Measurements from ENCODE around the gene LPXN. TPM values are rescaled to one million over a fixed set of nuclear protein-coding genes. Genes with fewer than 3 reads are reported as not detected.

Gene LPXN
- total and polyA plus RNA-seq, 2 experiments from 2014 or later = 2.3 to 3.2 TPM

DNA sequence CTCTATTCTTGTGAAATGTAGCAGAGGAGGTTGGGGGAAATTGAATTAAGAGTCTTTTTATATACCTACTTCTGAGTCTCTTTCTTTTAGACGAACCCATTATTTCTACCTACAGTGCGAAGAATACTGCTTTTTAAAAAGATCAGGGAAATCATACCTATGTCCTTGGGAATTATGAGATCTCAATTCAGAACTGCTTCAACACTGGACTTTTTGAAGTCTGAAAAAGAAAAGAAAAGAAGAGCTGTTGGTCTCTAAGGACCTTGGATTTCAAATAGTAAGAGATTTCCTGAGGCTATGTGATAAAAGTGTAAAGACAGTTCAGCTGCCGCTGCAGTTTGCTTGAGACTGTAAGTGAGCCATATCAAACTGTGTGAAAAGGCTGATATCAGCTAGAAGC is 64.0 kb downstream of the LPXN start:
- Histone ChIP-seq H3K9me3 (ENCODE audit: low read depth) (no peaks in the 10 kb centered on the region), H3K4me2 (no peak overlapping the region), H2AFZ (no peak overlapping the region), H3K9me2 (replicated peaks; ENCODE audit: insufficient read depth) (no peaks in the 10 kb centered on the region), H3K79me2 (no peaks in the 10 kb centered on the region), H4K20me1 (ENCODE audit: insufficient read depth, poor library complexity, severe bottlenecking) (no peaks in the 10 kb centered on the region), H3K4me3 (no peak overlapping the region), H3K4me1 (ENCODE audit: insufficient read depth) (no peaks in the 10 kb centered on the region), H3K27ac (no peak overlapping the region), H3K36me3 (replicated peaks; ENCODE audit: insufficient read depth, low read depth) (no peaks in the 10 kb centered on the region), H3K27me3 (no peaks in the 10 kb centered on the region)
- WGBS (ENCODE audit: low lambda C conversion rate, missing lambda C conversion rate) = 85% methylated on average over 3 of the region's 3 CpGs
- TF ChIP-seq EZH2 (IDR thresholded peaks at IDR 0.05; ENCODE audit: borderline replicate concordance) (no peak), EZH2phosphoT487 (IDR thresholded peaks at IDR 0.05; ENCODE audit: low read depth, severe bottlenecking, unreplicated experiment) (no peak)
- TF ChIP-seq, protein P1, sequence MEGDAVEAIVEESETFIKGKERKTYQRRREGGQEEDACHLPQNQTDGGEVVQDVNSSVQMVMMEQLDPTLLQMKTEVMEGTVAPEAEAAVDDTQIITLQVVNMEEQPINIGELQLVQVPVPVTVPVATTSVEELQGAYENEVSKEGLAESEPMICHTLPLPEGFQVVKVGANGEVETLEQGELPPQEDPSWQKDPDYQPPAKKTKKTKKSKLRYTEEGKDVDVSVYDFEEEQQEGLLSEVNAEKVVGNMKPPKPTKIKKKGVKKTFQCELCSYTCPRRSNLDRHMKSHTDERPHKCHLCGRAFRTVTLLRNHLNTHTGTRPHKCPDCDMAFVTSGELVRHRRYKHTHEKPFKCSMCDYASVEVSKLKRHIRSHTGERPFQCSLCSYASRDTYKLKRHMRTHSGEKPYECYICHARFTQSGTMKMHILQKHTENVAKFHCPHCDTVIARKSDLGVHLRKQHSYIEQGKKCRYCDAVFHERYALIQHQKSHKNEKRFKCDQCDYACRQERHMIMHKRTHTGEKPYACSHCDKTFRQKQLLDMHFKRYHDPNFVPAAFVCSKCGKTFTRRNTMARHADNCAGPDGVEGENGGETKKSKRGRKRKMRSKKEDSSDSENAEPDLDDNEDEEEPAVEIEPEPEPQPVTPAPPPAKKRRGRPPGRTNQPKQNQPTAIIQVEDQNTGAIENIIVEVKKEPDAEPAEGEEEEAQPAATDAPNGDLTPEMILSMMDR (IDR thresholded peaks at IDR 0.05; ENCODE audit: poor library complexity) = no peak
- no peak for DNase-seq (ENCODE audit: low spot score)

DNA sequence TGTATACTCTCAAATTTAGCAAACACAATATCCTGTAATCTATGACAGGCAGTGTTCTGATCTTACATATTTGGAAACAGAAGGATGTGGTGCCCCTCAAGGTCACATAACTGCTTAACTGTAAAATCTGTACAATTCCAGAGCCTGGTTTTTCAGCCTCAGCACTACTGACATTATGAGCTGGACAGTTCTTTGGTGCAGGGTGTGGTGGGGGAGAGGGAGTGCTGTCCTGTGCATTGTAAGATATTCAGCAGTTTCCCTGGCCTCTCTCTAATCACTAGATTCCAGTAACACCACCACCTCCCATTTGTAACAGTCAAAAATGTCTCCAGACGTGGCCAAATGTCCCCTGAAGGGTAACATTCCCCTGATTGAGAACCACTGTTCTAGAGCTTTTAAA is 65.9 kb downstream of the LPXN start:
- no peaks in the 10 kb centered on the region for H4K20me1 ChIP-seq (ENCODE audit: insufficient read depth, poor library complexity, severe bottlenecking)
- no peak overlapping the region for H3K27ac ChIP-seq

DNA sequence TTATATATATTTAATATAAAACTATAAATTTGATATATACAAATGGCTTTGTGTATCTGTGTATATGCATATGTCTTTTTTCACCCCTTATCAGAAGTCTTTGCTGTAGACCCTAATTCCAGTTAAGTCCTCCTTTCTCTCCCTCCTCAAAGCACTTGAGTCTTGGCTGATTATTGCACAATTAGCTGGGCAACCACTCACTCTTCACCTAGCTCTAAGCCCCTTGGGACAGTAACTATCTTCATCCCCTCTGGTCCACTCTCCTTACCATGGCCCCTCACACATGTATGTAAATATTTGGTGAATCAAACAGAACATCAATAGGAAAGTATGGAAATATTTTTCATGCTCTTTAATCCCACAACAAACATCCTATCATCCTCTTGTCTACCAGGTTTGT is 66.8 kb downstream of the LPXN start:
- no peak overlapping the region for H3K4me3 ChIP-seq
- H3K79me2 ChIP-seq = no peaks in the 10 kb centered on the region
- H4K20me1 ChIP-seq (ENCODE audit: insufficient read depth, poor library complexity, severe bottlenecking) = no peaks in the 10 kb centered on the region
- H2AFZ ChIP-seq = no peak overlapping the region
- no peak for TF ChIP-seq EZH2 (IDR thresholded peaks at IDR 0.05; ENCODE audit: borderline replicate concordance)
- TF ChIP-seq, protein P1 (IDR thresholded peaks at IDR 0.05; ENCODE audit: poor library complexity) = no peak
- TF ChIP-seq EZH2phosphoT487 (IDR thresholded peaks at IDR 0.05; ENCODE audit: low read depth, severe bottlenecking, unreplicated experiment) = no peak
- no peaks in the 10 kb centered on the region for H3K9me2 ChIP-seq (replicated peaks; ENCODE audit: insufficient read depth)
- DNase-seq (ENCODE audit: low spot score) = no peak
- H3K27ac ChIP-seq = no peak overlapping the region
- H3K36me3 ChIP-seq (replicated peaks; ENCODE audit: insufficient read depth, low read depth) = no peaks in the 10 kb centered on the region
- H3K27me3 ChIP-seq = no peaks in the 10 kb centered on the region
- no peaks in the 10 kb centered on the region for H3K9me3 ChIP-seq (ENCODE audit: low read depth)
- no peak overlapping the region for H3K4me2 ChIP-seq
- no peaks in the 10 kb centered on the region for H3K4me1 ChIP-seq (ENCODE audit: insufficient read depth)

More for the DNA sequence above, 65.9 kb downstream of the LPXN start:
- Histone ChIP-seq H3K9me3 (ENCODE audit: low read depth) (no peaks in the 10 kb centered on the region), H3K36me3 (replicated peaks; ENCODE audit: insufficient read depth, low read depth) (no peaks in the 10 kb centered on the region), H3K79me2 (no peaks in the 10 kb centered on the region), H3K4me1 (ENCODE audit: insufficient read depth) (no peaks in the 10 kb centered on the region), H3K27me3 (no peaks in the 10 kb centered on the region), H2AFZ (no peak overlapping the region), H3K9me2 (replicated peaks; ENCODE audit: insufficient read depth) (no peaks in the 10 kb centered on the region), H3K4me2 (no peak overlapping the region), H3K4me3 (no peak overlapping the region)
- no peak for TF ChIP-seq EZH2 (IDR thresholded peaks at IDR 0.05; ENCODE audit: borderline replicate concordance)
- no peak for DNase-seq (ENCODE audit: low spot score)
- 56% methylated on average over 1 of the region's 1 CpG for WGBS (ENCODE audit: low lambda C conversion rate, missing lambda C conversion rate)

DNA sequence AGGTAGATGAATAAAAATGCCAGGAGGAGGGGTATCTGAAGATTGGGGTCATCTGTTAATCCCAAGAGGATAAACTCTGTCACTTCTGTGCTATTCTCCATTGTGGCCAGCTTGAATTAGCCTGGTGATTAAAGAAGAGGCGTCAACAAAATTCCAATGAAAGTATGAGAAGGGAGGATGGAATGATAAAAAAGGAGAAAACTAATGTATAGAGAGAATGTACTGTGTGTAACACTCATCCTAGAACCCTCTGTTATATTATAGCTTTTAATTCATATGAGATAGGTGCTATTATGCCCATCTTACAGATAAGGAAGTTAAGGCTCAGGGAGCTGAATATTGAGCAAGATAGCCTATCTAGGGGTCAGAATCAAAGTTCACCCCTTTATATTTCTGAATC is 67.7 kb downstream of the LPXN start, which contains the start of gene OR5B21:
Gene OR5B21 (minus strand): TSS at position 101 of the 400 bp plus-strand sequence. CDS start 0 bp downstream, at position 101.
- 93% methylated on average over 1 of the region's 1 CpG for WGBS (ENCODE audit: low lambda C conversion rate, missing lambda C conversion rate)
- no peaks in the 10 kb centered on the region for H3K4me1 ChIP-seq (ENCODE audit: insufficient read depth)
- H3K9me3 ChIP-seq (ENCODE audit: low read depth) = no peaks in the 10 kb centered on the region
- no peaks in the 10 kb centered on the region for H3K9me2 ChIP-seq (replicated peaks; ENCODE audit: insufficient read depth)
- no peak within 1 kb of the TSS for H3K27ac ChIP-seq
- no peak within 1 kb of the TSS for H2AFZ ChIP-seq
- no peaks in the 10 kb centered on the region for H3K36me3 ChIP-seq (replicated peaks; ENCODE audit: insufficient read depth, low read depth)
- no peaks in the 10 kb centered on the region for H3K79me2 ChIP-seq
- H3K27me3 ChIP-seq = no peaks in the 10 kb centered on the region
- no peak for DNase-seq (ENCODE audit: low spot score)
- H3K4me3 ChIP-seq = no peak within 1 kb of the TSS
- H3K4me2 ChIP-seq = no peak within 1 kb of the TSS
- no peaks in the 10 kb centered on the region for H4K20me1 ChIP-seq (ENCODE audit: insufficient read depth, poor library complexity, severe bottlenecking)
- no peak for TF ChIP-seq EZH2 (IDR thresholded peaks at IDR 0.05; ENCODE audit: borderline replicate concordance)

All from hepatocyte (in vitro differentiated cells).